OCI-LY3 (cell line): Measurements from ENCODE around the gene ELP4.

Experiments
- H2AFZ ChIP-seq: fragments of 200-600, 300-600 bp; shearing (Covaris generic); 2 replicates; pipeline ENCODE4 v1.6.0; 2014; ENCODE audit warnings: antibody characterized with exemption, low read depth, low read length
- H3K27ac ChIP-seq: fragments of 200-600, 300-600 bp; sonication (generic); 2 replicates; pipeline ENCODE4 v1.5.1; 2014; ENCODE audit warnings: mild to moderate bottlenecking, low read length, moderate library complexity, mixed read lengths
- H3K27me3 ChIP-seq: fragments of 200-600, 300-600 bp; sonication (generic); 2 replicates; pipeline ENCODE4 v1.6.1; 2014; ENCODE audit warnings: low read depth, low read length, mixed read lengths
- H3K36me3 ChIP-seq: fragments of 200-600, 300-600 bp; sonication (generic); replicated peaks from 2 replicates; pipeline ENCODE3; 2014; ENCODE audit warnings: low read depth, low read length, mixed read lengths
- H3K4me1 ChIP-seq: fragments of 300-600, 200-600 bp; sonication (generic); 2 replicates; pipeline ENCODE4 v1.6.1; 2014; ENCODE audit warnings: low read length, mixed read lengths
- H3K4me2 ChIP-seq: fragments of 200-600, 300-600 bp; sonication (generic); 2 replicates; pipeline ENCODE4 v1.6.1; 2014; ENCODE audit warnings: low read length, mixed read lengths
- H3K4me3 ChIP-seq: fragments of 300-600, 200-600 bp; sonication (generic); 2 replicates; pipeline ENCODE4 v1.5.1; 2014; ENCODE audit warnings: antibody characterized with exemption, mild to moderate bottlenecking, low read length, moderate library complexity
- H3K79me2 ChIP-seq: fragments of 300-600, 200-600 bp; shearing (Covaris generic); 2 replicates; pipeline ENCODE4 v1.6.1; 2014; ENCODE audit warnings: mild to moderate bottlenecking, low read length, mixed read lengths
- H3K9ac ChIP-seq: fragments of 300-600, 200-600 bp; shearing (Covaris generic); 2 replicates; pipeline ENCODE4 v1.6.0; 2014; ENCODE audit warnings: mild to moderate bottlenecking, low read length, moderate library complexity
- H3K9me3 ChIP-seq: fragments of 200-600, 300-600 bp; shearing (Covaris generic); 2 replicates; pipeline ENCODE4 v1.6.1; 2014; ENCODE audit warnings: low read length, mixed read lengths; ENCODE audit not compliant: insufficient read depth
- H4K20me1 ChIP-seq: fragments of 200-600, 300-600 bp; sonication (generic); 2 replicates; pipeline ENCODE4 v1.6.1; 2016; ENCODE audit warnings: low read length, mixed read lengths; ENCODE audit not compliant: insufficient read depth
- CTCF ChIP-seq: fragments of 200-600, 300-600 bp; sonication (generic); IDR thresholded peaks from 2 replicates; pipeline ENCODE4 v1.5.1; 2014; ENCODE audit warnings: antibody characterized with exemption, low read length, low read depth
- EZH2phosphoT487 ChIP-seq: fragments of 200-600 bp; shearing (Covaris generic); IDR thresholded peaks from 2 replicates; pipeline ENCODE4 v1.6.1; 2018; ENCODE audit warnings: antibody characterized with exemption, mixed run types, low read depth

The ELP4 gene

GRCh38 chr11:31807799-31808667 lies 298.5 kb downstream of the ELP4 start:
- TF ChIP-seq CTCF = no peak
- TF ChIP-seq EZH2phosphoT487 = no peak
- H3K27ac ChIP-seq = no peak overlapping the region
- no peak overlapping the region for H2AFZ ChIP-seq
- H3K4me3 ChIP-seq = no peak overlapping the region
- no peaks in the 10 kb centered on the region for H3K4me1 ChIP-seq
- H4K20me1 ChIP-seq = no peaks in the 10 kb centered on the region
- H3K36me3 ChIP-seq = no peaks in the 10 kb centered on the region
- no peak overlapping the region for H3K9ac ChIP-seq
- H3K79me2 ChIP-seq = no peaks in the 10 kb centered on the region
- no peak overlapping the region for H3K4me2 ChIP-seq
- H3K9me3 ChIP-seq = no peaks in the 10 kb centered on the region
- H3K27me3 ChIP-seq = no peaks in the 10 kb centered on the region; the same call in 1 of the 2 replicates

- H3K27me3 ChIP-seq = no peaks in the 10 kb centered on the region; the same call in 1 of the 2 replicates
- no peak overlapping the region for H3K9ac ChIP-seq
- H4K20me1 ChIP-seq = no peaks in the 10 kb centered on the region
Measured at GRCh38 chr11:31808721-31809540, 299.4 kb downstream of the ELP4 start.

GRCh38 chr11:31809541-31809856 lies 299.9 kb downstream of the ELP4 start:
- no peaks in the 10 kb centered on the region for H3K9me3 ChIP-seq
- no peaks in the 10 kb centered on the region for H4K20me1 ChIP-seq
- no peak overlapping the region for H3K27ac ChIP-seq
- no peak overlapping the region for H3K4me2 ChIP-seq
- no peaks in the 10 kb centered on the region for H3K79me2 ChIP-seq
- H3K9ac ChIP-seq = no peak overlapping the region
- H3K4me3 ChIP-seq = no peak overlapping the region
- H3K27me3 ChIP-seq = no peaks in the 10 kb centered on the region; the same call in 1 of the 2 replicates
- H3K36me3 ChIP-seq = no peaks in the 10 kb centered on the region
- no peak overlapping the region for H2AFZ ChIP-seq
- no peaks in the 10 kb centered on the region for H3K4me1 ChIP-seq
- TF ChIP-seq EZH2phosphoT487 = no peak
- no peak for TF ChIP-seq CTCF

More at GRCh38 chr11:31808721-31809540, 299.4 kb downstream of the ELP4 start:
- H3K9me3 ChIP-seq = no peaks in the 10 kb centered on the region
- H3K27ac ChIP-seq = no peak overlapping the region
- H2AFZ ChIP-seq = no peak overlapping the region
- TF ChIP-seq EZH2phosphoT487 (no peak), CTCF (no peak)
- no peaks in the 10 kb centered on the region for H3K36me3 ChIP-seq
- H3K79me2 ChIP-seq = no peaks in the 10 kb centered on the region
- no peak overlapping the region for H3K4me2 ChIP-seq
- no peak overlapping the region for H3K4me3 ChIP-seq
- no peaks in the 10 kb centered on the region for H3K4me1 ChIP-seq
